T-helper 1 cell treated with Interleukin-12 subunit alpha and Interleukin-12 subunit beta and Interleukin-4 antibody, amounts not matched to agents 30 μg/mL and 1 μg/mL, for 36 hours (primary cell): ENCODE results near the gene ATP6V0A1.
"Not testable (repeated sequence)": the region's sequence is repeated elsewhere in the genome, so short reads cannot be mapped to it uniquely, and the experiment has no call there.

Experiments
- H3K27ac Mint-ChIP-seq: one replicate; pipeline ENCODE4 v1.8.0; 2021; ENCODE audit warnings: mild to moderate bottlenecking, mixed read lengths
- H3K27me3 Mint-ChIP-seq: one replicate; pipeline ENCODE4 v1.8.0; 2021; ENCODE audit warnings: low read depth, mixed read lengths
- H3K36me3 Mint-ChIP-seq: one replicate; pipeline ENCODE4 v1.8.0; 2021; ENCODE audit warnings: low read depth, mixed read lengths
- H3K4me1 Mint-ChIP-seq: one replicate; pipeline ENCODE4 v1.8.0; 2021; ENCODE audit warnings: low read depth, mixed read lengths
- H3K4me3 Mint-ChIP-seq: one replicate; pipeline ENCODE4 v1.8.0; 2021; ENCODE audit warnings: mild to moderate bottlenecking, moderate library complexity, mixed read lengths
- H3K9me3 Mint-ChIP-seq: one replicate; pipeline ENCODE4 v1.8.0; 2021; ENCODE audit warnings: mixed read lengths

Gene ATP6V0A1

GRCh38 chr17:42529061-42529460, 70.4 kb downstream of the ATP6V0A1 start:
- no peak overlapping the region for H3K27ac Mint-ChIP-seq
- peaks cover 22% of the 10 kb centered on the region for H3K4me1 Mint-ChIP-seq
- no peak overlapping the region for H3K4me3 Mint-ChIP-seq
- no peaks in the 10 kb centered on the region for H3K36me3 Mint-ChIP-seq
- H3K9me3 Mint-ChIP-seq, result no peaks in the 10 kb centered on the region
- H3K27me3 Mint-ChIP-seq, result peaks cover 12% of the 10 kb centered on the region

- no peak overlapping the region for H3K27ac Mint-ChIP-seq
- no peaks in the 10 kb centered on the region for H3K9me3 Mint-ChIP-seq
- H3K4me1 Mint-ChIP-seq, result peaks cover 27% of the 10 kb centered on the region
Measured at GRCh38 chr17:42530952-42531454, 72.3 kb downstream of the ATP6V0A1 start.

DNA sequence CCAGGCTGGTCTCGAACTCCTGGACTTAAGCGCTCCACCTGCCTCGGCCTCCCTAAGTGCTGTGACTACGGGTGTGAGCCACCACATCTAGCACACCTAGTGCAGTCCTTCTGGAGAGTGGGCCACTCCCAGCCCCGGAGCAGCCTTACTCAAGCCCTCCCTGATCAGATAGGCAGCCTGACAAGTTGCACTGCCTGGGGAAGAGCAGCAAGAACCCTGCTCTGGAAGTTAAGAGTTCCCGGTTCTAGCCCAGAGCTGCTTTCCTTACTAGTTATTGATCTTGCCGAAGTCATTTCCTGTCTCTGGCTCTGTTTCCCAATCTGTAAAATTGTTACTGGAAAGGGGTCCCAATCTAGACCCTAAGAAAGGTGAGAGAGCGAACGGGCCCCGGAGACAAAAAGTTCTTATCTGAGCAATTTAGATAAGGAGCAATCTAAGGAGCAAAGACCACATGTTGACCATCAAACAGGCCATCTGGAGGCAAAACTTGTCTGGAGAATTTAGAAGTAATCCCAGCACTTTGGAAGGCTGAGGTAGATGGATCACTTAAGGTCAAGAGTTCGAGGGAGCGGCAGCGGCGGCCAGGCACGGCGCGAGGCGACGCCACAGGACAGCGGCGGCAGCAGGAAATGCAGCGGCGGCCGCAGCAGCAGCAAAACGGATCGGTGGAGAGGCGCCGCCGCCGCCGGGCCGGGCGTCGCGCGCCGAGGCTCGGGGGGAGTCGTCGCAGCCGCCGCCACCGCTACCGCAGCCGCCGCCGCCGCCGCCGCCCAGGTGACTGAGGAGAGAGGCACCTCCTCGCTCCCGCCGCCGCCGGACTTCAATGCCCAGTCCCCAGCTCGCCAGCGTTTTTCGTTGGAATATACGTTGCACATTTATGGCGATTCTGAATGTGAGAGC, 73.0 kb downstream of the ATP6V0A1 start:
- peaks cover 2% of the 10 kb centered on the region for H3K36me3 Mint-ChIP-seq
- H3K9me3 Mint-ChIP-seq, result no peaks in the 10 kb centered on the region
- peaks cover 8% of the 10 kb centered on the region for H3K27me3 Mint-ChIP-seq
- peak overlapping the region; percentile 70 for H3K27ac Mint-ChIP-seq
- H3K4me3 Mint-ChIP-seq, result peak overlapping the region; percentile 74
- H3K4me1 Mint-ChIP-seq, result peaks cover 29% of the 10 kb centered on the region

More at GRCh38 chr17:42530952-42531454, 72.3 kb downstream of the ATP6V0A1 start:
- H3K36me3 Mint-ChIP-seq, result peaks cover 2% of the 10 kb centered on the region
- peaks cover 8% of the 10 kb centered on the region for H3K27me3 Mint-ChIP-seq
- H3K4me3 Mint-ChIP-seq, result no peak overlapping the region

DNA sequence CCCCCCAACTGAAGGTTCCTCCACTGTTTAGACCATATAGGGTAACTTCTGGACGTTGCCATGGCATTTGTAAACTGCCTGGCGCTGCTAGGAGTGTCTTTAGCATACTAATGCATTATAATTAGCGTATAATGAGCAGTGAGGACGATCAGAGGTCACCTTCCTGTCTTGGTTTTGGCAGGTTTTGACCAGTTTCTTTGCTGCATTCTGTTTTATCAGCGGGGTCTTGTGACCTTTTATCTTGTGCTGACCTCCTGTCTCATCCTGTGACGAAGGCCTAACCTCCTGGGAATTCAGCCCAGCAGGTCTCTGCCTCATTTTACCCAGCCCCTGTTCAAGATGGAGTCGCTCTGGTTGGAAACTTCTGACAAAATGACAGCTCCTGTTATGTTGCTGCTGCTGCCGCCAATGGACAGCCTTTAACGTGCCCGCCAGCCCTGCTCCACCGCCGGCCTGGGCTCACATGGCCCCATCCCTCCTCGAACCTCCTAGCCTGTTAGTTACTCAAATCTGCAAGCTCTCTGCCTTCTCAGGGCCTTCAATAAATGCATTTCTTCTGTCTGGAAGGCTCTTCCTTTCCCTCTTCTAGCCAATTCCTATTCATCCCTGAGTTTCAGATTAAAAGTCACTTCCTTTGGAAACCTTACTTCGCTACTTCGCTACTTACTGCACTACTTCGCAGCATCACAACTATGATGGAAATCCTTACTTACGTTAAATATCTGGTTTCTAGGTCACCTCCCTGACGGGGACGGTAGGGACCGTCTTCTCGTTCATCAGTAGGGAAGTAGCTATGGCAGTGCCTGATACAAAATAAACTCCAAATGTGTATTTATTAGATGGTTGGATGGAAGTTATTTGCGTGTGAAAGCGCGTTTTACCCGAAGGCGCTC, 76.7 kb downstream of the ATP6V0A1 start:
- Mint-ChIP-seq H3K27ac (peak overlapping the region; percentile 74), H3K9me3 (no peaks in the 10 kb centered on the region), H3K27me3 (peaks cover 8% of the 10 kb centered on the region), H3K4me3 (peak overlapping the region; percentile 73), H3K4me1 (peaks cover 37% of the 10 kb centered on the region), H3K36me3 (peaks cover 13% of the 10 kb centered on the region)

DNA sequence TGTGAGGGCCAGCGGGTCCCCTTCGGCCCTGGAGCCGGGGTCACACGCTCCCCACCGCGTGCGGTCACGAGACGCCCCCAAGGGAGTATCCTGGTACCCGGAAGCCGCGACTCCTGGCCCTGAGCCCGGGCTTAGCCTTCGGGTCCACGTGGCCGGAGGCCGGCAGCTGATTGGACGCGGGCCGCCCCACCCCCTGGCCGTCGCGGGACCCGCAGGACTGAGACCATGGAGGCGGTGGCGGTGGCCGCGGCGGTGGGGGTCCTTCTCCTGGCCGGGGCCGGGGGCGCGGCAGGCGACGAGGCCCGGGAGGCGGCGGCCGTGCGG, 77.3 kb downstream of the ATP6V0A1 start, which contains the start of gene NAGLU:
NAGLU (plus strand) TSS at position 194 of the 324 bp plus-strand sequence; CDS start at position 226, 32 bp downstream.
- H3K4me3 Mint-ChIP-seq, result peak within 1 kb of the TSS; percentile 86

GRCh38 chr17:42536372-42537155, 77.9 kb downstream of the ATP6V0A1 start:
- H3K36me3 Mint-ChIP-seq, result peaks cover 18% of the 10 kb centered on the region
- no peaks in the 10 kb centered on the region for H3K9me3 Mint-ChIP-seq
- H3K4me3 Mint-ChIP-seq, result peak overlapping the region; percentile 86
- peaks cover 8% of the 10 kb centered on the region for H3K27me3 Mint-ChIP-seq
- H3K27ac Mint-ChIP-seq, result peak overlapping the region; percentile 86
- H3K4me1 Mint-ChIP-seq, result peaks cover 39% of the 10 kb centered on the region

More for the DNA sequence above, 77.3 kb downstream of the ATP6V0A1 start, which contains the start of gene NAGLU:
- peaks cover 15% of the 10 kb centered on the region for H3K36me3 Mint-ChIP-seq
- H3K27ac Mint-ChIP-seq, result peak within 1 kb of the TSS; percentile 86
- no peaks in the 10 kb centered on the region for H3K9me3 Mint-ChIP-seq
- peaks cover 8% of the 10 kb centered on the region for H3K27me3 Mint-ChIP-seq
- peaks cover 39% of the 10 kb centered on the region for H3K4me1 Mint-ChIP-seq

DNA sequence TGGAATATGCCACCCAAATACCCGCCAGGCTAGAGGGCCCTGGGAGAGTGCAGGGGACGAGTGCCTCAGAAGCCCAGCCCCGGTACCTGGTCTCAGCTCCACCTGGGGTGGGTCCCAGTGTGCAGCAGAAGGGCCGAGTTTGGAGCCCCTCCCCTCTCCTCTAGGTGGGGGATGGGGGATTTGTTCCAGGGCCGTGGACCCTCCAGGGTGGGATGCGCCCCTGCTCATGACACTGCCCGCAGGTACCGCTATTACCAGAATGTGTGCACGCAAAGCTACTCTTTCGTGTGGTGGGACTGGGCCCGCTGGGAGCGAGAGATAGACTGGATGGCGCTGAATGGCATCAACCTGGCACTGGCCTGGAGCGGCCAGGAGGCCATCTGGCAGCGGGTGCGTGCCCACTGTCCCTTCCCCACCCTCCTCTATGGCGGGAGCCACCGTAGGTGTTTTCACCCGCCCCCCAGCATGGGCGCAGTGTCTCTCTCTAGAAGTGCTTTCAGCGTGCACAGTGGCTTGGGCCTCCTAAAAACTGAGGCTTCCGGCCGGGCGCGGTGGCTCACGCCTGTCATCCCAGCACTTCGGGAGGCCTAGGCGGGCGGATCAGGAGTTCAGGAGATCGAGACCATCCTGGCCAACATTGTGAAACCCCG, 78.6 kb downstream of the ATP6V0A1 start:
- H3K36me3 Mint-ChIP-seq, result peaks cover 18% of the 10 kb centered on the region
- peaks cover 8% of the 10 kb centered on the region for H3K27me3 Mint-ChIP-seq
- no peak overlapping the region for H3K27ac Mint-ChIP-seq
- H3K9me3 Mint-ChIP-seq, result no peaks in the 10 kb centered on the region
- peaks cover 39% of the 10 kb centered on the region for H3K4me1 Mint-ChIP-seq
- H3K4me3 Mint-ChIP-seq, result peak overlapping the region; percentile 86

GRCh38 chr17:42537826-42538451, 79.3 kb downstream of the ATP6V0A1 start:
- peaks cover 18% of the 10 kb centered on the region for H3K36me3 Mint-ChIP-seq
- H3K4me3 Mint-ChIP-seq, result peak overlapping the region; percentile 68
- H3K27me3 Mint-ChIP-seq, result peaks cover 8% of the 10 kb centered on the region
- no peaks in the 10 kb centered on the region for H3K9me3 Mint-ChIP-seq
- peaks cover 41% of the 10 kb centered on the region for H3K4me1 Mint-ChIP-seq
- peak overlapping the region; percentile 21 for H3K27ac Mint-ChIP-seq

GRCh38 chr17:42538482-42538881, 79.8 kb downstream of the ATP6V0A1 start:
- H3K9me3 Mint-ChIP-seq, result no peaks in the 10 kb centered on the region
- no peak overlapping the region for H3K27ac Mint-ChIP-seq
- peaks cover 39% of the 10 kb centered on the region for H3K4me1 Mint-ChIP-seq
- no peak overlapping the region for H3K4me3 Mint-ChIP-seq
- peaks cover 18% of the 10 kb centered on the region for H3K36me3 Mint-ChIP-seq
- peaks cover 5% of the 10 kb centered on the region for H3K27me3 Mint-ChIP-seq

GRCh38 chr17:42540558-42540957, 81.9 kb downstream of the ATP6V0A1 start:
- H3K4me1 Mint-ChIP-seq, result peaks cover 35% of the 10 kb centered on the region
- peaks cover 18% of the 10 kb centered on the region for H3K36me3 Mint-ChIP-seq
- peak overlapping the region; percentile 80 for H3K27ac Mint-ChIP-seq
- H3K4me3 Mint-ChIP-seq, result peak overlapping the region; percentile 16
- H3K27me3 Mint-ChIP-seq, H3K9me3 Mint-ChIP-seq: not testable (repeated sequence)

DNA sequence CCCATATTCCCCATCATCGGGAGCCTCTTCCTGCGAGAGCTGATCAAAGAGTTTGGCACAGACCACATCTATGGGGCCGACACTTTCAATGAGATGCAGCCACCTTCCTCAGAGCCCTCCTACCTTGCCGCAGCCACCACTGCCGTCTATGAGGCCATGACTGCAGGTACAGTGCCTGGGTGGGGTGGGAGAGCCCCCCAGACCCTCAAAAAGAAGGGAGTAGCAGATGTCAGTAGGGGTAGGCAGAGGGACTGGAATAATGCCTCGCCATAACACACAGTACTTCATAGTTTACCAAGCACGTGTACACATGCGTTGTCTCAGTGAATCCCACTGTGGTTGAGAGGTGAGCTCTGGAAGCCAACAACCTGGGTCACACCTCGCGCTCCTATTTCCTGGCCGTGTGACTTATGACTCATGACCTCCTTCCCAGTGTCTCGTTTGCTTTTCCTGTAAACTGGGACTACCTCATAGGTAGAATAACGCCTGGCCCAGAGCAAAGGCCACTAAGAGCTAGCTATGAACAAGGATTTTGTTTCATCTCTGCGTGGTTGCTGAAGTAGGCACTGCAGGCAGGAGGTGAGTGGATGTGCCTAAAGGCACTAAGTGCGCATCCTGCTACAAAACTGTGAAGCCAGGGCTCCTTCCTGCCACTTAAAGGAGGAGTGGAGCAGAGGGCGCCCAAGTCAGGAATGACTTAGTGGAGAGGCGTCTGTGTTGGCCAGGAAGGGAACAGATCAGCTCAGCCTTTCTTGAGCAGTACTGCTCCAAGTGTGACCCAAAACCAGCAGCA, 82.6 kb downstream of the ATP6V0A1 start:
- Mint-ChIP-seq H3K4me3 (peak overlapping the region; percentile 63), H3K36me3 (peaks cover 16% of the 10 kb centered on the region), H3K27ac (peak overlapping the region; percentile 80), H3K27me3 (no peaks in the 10 kb centered on the region), H3K9me3 (no peaks in the 10 kb centered on the region), H3K4me1 (peaks cover 32% of the 10 kb centered on the region)

- H3K27me3 Mint-ChIP-seq, result no peaks in the 10 kb centered on the region
- H3K9me3 Mint-ChIP-seq, result no peaks in the 10 kb centered on the region
- peaks cover 14% of the 10 kb centered on the region for H3K36me3 Mint-ChIP-seq
- H3K4me3 Mint-ChIP-seq, result no peak overlapping the region
- H3K4me1 Mint-ChIP-seq, result peaks cover 24% of the 10 kb centered on the region
- no peak overlapping the region for H3K27ac Mint-ChIP-seq
Measured at GRCh38 chr17:42543190-42544079, 84.8 kb downstream of the ATP6V0A1 start.
